Kidney (tissue), 14 donors: ENCODE measurements around the gene MYO16. TPM values are rescaled to one million over a fixed set of nuclear protein-coding genes. Genes with fewer than 3 reads are reported as not detected.

Experiments used
- DNase-seq, 5 donors: peaks; one replicate each; pipeline ENCODE4 v3.0.0-alpha.2; 2013 to 2020
- FAIRE-seq: peaks from 2 replicates; lab custom pipeline; 2012; peaks lifted over from hg19 to GRCh38; lab: Jason Lieb, UNC
- H3K27ac ChIP-seq, 2 donors: one replicate each; pipeline ENCODE4 v1.7.0; 2013; ENCODE audit warnings: low read depth in 2 of 2, low read length in 2 of 2, inconsistent platforms in 1 of 2
- H3K27me3 ChIP-seq: one replicate; pipeline ENCODE4 v1.7.1; 2013; ENCODE audit warnings: low read length, inconsistent platforms; ENCODE audit not compliant: control insufficient read depth, insufficient read depth
- H3K36me3 ChIP-seq, 3 donors: one replicate each; pipeline versions ENCODE4 v1.7.0 to v1.7.1; 2013; ENCODE audit warnings: low read length in 3 of 3, control low read depth in 1 of 3, inconsistent platforms in 1 of 3; ENCODE audit not compliant: insufficient read depth in 3 of 3, control insufficient read depth in 2 of 3
- H3K4me1 ChIP-seq, 3 donors: one replicate each; pipeline versions ENCODE4 v1.7.0 to v1.7.1; 2013; ENCODE audit warnings: low read length in 3 of 3, inconsistent platforms in 1 of 3, low read depth in 1 of 3; ENCODE audit not compliant: control insufficient read depth in 2 of 3, insufficient read depth in 2 of 3
- H3K4me3 ChIP-seq, 3 donors: one replicate each; pipeline versions ENCODE4 v1.7.0 to v1.8.1; 2013; ENCODE audit warnings: low read length in 3 of 3, control low read depth in 1 of 3, inconsistent platforms in 1 of 3
- H3K9ac ChIP-seq, 3 donors: one replicate each; pipeline versions ENCODE4 v1.7.0 to v1.7.1; 2013; ENCODE audit warnings: low read length in 3 of 3, control low read depth in 1 of 3, inconsistent platforms in 1 of 3
- H3K9me3 ChIP-seq, 3 donors: one replicate each; pipeline versions ENCODE4 v1.7.0 to v1.7.1; 2013; ENCODE audit warnings: low read length in 3 of 3, control low read depth in 1 of 3, inconsistent platforms in 1 of 3; ENCODE audit not compliant: control insufficient read depth in 2 of 3, insufficient read depth in 1 of 3
- intact Hi-C: fragments of 100-400 bp; cut with DNase I; formaldehyde crosslinking; loops from one replicate; pipeline ENCODE4 v1.11.1; 2022
- polyA plus RNA-seq: library from polyadenylated mRNA; stranded (reverse); fragments of 350-450 nt; fragmentation: Illumina TruSeq; extraction: RNeasy Lipid Tissue Mini Kit (QIAGEN cat#74804); gene quantifications from one replicate; pipeline ENCODE4 v1.2.3, GENCODE V29; 2014; ENCODE audit warnings: low read depth, low replicate concordance; ENCODE audit not compliant: insufficient read depth
- total RNA-seq: library from RNA; stranded (reverse); fragmentation: NEBNext Ultra II Directional; extraction: Animal tissue kit (Norgen Biotek cat#: 25700); gene quantifications from one replicate; pipeline ENCODE4 v1.2.1, GENCODE V29; 2021
- TF ChIP-seq, protein P1 (sequence below): IDR thresholded peaks from 3 replicates; pipeline ENCODE4 v1.5.1; 2012; ENCODE audit warnings: mild to moderate bottlenecking, moderate library complexity, borderline replicate concordance; ENCODE audit not compliant: insufficient read depth; ENCODE audit errors: extremely low read depth
- donor health status: control.
- donor health status: control.
- donor health status: control.
- donor health status: control.
- donor health status: control.
- donor health status: DM: yes; HTN: yes; CAD: no.
- donor health status: Normal renal cell carcinoma (clear cell type).

The MYO16 gene
- total and polyA plus RNA-seq, 2 donors from 2014 or later: 0.22 to 0.43 TPM

DNA sequence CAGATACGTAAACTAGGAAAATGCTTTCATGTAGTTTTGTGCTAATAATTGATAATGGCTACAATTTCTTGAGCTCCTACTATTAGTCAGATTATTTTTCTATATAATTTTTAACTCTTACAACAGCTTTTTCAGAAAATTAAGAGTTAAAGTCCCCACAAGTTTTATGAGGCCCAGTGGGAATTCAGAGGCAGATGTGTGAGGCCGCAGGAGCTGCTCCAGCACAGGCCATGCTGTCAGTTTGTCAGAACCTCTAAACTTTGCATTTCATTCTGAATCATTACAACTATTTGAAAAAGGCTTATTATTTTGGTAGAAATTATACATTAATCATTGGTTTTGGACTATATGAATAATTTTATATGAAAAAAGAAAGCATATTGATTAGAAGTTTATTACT, 370.8 kb downstream of the MYO16 start:
- Histone ChIP-seq H3K27ac (no peak overlapping the region), H3K27me3 (no peaks in the 10 kb centered on the region), H3K9me3 (no peaks in the 10 kb centered on the region), H3K9ac (no peak overlapping the region), H3K36me3 (no peaks in the 10 kb centered on the region), H3K4me3 (no peak overlapping the region), H3K4me1 (no peaks in the 10 kb centered on the region)
- FAIRE-seq (no peak), DNase-seq (no peak)
- TF ChIP-seq, protein P1, sequence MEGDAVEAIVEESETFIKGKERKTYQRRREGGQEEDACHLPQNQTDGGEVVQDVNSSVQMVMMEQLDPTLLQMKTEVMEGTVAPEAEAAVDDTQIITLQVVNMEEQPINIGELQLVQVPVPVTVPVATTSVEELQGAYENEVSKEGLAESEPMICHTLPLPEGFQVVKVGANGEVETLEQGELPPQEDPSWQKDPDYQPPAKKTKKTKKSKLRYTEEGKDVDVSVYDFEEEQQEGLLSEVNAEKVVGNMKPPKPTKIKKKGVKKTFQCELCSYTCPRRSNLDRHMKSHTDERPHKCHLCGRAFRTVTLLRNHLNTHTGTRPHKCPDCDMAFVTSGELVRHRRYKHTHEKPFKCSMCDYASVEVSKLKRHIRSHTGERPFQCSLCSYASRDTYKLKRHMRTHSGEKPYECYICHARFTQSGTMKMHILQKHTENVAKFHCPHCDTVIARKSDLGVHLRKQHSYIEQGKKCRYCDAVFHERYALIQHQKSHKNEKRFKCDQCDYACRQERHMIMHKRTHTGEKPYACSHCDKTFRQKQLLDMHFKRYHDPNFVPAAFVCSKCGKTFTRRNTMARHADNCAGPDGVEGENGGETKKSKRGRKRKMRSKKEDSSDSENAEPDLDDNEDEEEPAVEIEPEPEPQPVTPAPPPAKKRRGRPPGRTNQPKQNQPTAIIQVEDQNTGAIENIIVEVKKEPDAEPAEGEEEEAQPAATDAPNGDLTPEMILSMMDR: no peak
- intact Hi-C loops: no loop called here

GRCh38 chr13:109002934-109003333, 373.5 kb downstream of the MYO16 start:
- no peaks in the 10 kb centered on the region for H3K27me3 ChIP-seq
- DNase-seq: no peak
- H3K9me3 ChIP-seq: no peaks in the 10 kb centered on the region
- no peak overlapping the region for H3K4me3 ChIP-seq
- H3K4me1 ChIP-seq: no peaks in the 10 kb centered on the region
- H3K36me3 ChIP-seq: no peaks in the 10 kb centered on the region
- TF ChIP-seq, protein P1: no peak
- no peak overlapping the region for H3K27ac ChIP-seq
- H3K9ac ChIP-seq: no peak overlapping the region
- intact Hi-C loops: no loop called here
- no peak for FAIRE-seq

DNA sequence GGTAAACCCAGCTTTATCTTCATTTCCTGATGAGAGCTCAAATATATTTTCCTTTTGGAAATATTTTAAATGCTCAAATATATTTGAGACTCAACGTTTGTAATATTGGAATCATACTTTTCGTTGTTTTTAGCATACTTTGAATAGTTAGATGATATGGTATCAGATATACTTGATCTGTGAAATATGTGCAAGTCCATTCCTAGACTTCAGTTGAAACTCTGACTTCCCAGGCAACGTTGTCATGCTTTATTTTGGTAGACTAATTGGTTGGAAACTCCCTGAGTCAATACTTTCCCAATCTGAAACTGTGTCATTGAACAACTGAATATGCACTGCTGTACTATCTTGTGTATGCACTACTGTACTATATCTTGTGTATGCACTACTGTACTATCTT, 378.5 kb downstream of the MYO16 start:
- Histone ChIP-seq H3K4me3 (no peak overlapping the region), H3K9ac (no peak overlapping the region), H3K9me3 (no peaks in the 10 kb centered on the region), H3K4me1 (no peaks in the 10 kb centered on the region), H3K27me3 (no peaks in the 10 kb centered on the region), H3K36me3 (no peaks in the 10 kb centered on the region), H3K27ac (no peak overlapping the region)
- no peak for DNase-seq
- intact Hi-C loops: no loop called here
- TF ChIP-seq, protein P1: no peak
- FAIRE-seq: no peak

DNA sequence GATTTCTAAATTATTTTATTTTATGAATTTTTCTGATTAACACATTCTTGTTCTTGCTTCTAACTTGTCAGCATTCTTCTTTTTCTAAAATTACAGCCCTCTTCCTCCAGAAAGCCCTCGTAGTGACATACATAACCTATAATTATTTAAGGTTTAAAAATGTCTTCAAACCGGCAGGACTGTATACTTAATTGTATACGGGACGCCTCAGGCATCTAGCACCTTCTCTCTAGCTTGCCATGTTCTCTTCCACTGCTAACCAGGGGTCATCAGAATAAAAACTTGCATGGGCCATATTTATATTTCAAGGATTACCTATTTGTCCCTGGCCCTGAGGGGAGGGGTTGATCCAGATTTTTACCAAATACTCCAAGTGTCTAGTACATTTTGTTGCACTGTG, 380.3 kb downstream of the MYO16 start:
- no peaks in the 10 kb centered on the region for H3K4me1 ChIP-seq
- no peaks in the 10 kb centered on the region for H3K27me3 ChIP-seq
- TF ChIP-seq, protein P1: no peak
- intact Hi-C loops: no loop called here
- H3K27ac ChIP-seq: no peak overlapping the region
- no peak overlapping the region for H3K9ac ChIP-seq
- H3K9me3 ChIP-seq: no peaks in the 10 kb centered on the region
- no peak overlapping the region for H3K4me3 ChIP-seq
- FAIRE-seq: no peak
- DNase-seq: no peak
- H3K36me3 ChIP-seq: no peaks in the 10 kb centered on the region
